Esophagus muscularis mucosa (tissue), 3 donors: ENCODE results near the gene XPO1.

Experiments
- CTCF ChIP-seq, 3 experiments: fragments of 200-600 bp in 2 of 3; fragments of 450-650 bp in 1 of 3; sonication (generic) in 2 of 3; IDR thresholded peaks; one replicate each; pipeline ENCODE4 v1.5.1; 2017 to 2019; ENCODE audit warnings: antibody characterized with exemption in 3 of 3, mild to moderate bottlenecking in 2 of 3, moderate library complexity in 1 of 3
- POLR2A ChIP-seq: fragments of 450-650 bp; IDR thresholded peaks from one replicate; pipeline ENCODE4 v1.6.1; 2017; ENCODE audit warnings: antibody characterized with exemption, moderate library complexity, mild to moderate bottlenecking, low read depth
- POLR2AphosphoS5 ChIP-seq, 2 donors: sonication (generic); formaldehyde crosslinking; IDR thresholded peaks; one replicate each; pipeline ENCODE4 v1.6.1; 2017; ENCODE audit warnings: antibody characterized with exemption in 2 of 2

- TF ChIP-seq CTCF (IDR thresholded peaks at IDR 0.05) (no peak), POLR2A (no peak), POLR2AphosphoS5 (IDR thresholded peaks at IDR 0.05) (no peak)
These were observed 94.7 kb downstream of the XPO1 start for GRCh38 chr2:61443342-61444041.
